Measurements from ENCODE around the gene LRFN2.

DNA sequence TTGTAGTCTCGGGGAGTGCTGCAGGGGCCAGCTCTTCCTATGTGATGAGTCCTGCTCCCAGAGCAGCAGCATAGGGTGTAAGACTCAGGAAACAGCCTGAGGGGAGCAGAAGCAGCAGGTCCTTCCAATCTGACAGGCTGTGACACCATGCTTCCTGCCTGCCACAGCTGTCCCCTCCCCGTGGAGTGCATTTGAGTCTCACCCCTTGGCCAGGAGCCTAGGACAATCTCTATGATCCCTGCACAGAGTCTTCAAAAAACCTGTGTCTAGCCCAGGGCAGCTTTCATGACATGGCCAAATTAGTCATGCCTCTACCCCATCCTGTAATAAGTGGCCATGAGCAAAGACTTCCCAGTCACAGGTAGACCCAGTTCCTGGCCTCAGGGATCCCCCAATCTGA is 23.1 kb upstream of the LRFN2 start:
- TF ChIP-seq CTCF (IDR thresholded peaks at IDR 0.05) (no peak), POLR2A (IDR thresholded peaks at IDR 0.05) (no peak)
